PC-9 (cell line): ENCODE measurements around the gene RHOBTB3. TPM values are rescaled to one million over a fixed set of nuclear protein-coding genes. Genes with fewer than 3 reads are reported as not detected.

Experiments
- BruUV-seq: library from RNA; stranded (reverse); fragments of 400-500 nt; replicated peaks from 2 replicates; lab custom pipeline; 2021; lab: Mats Ljungman, UMichigan
- CTCF ChIA-PET: fragments of 300-600 bp; sonication (Branson Sonifier 250); formaldehyde crosslinking; loops from one replicate; lab custom pipeline; 2022; ENCODE audit warnings: antibody characterized with exemption; lab: Charles Lee
- POLR2A ChIA-PET: fragments of 300-600 bp; sonication (Branson Sonifier 250); formaldehyde crosslinking; loops from one replicate; lab custom pipeline; 2022; ENCODE audit warnings: antibody characterized with exemption; ENCODE audit not compliant: unreplicated experiment; lab: Charles Lee
- DNase-seq, 2 experiments: peaks; one replicate each; pipeline versions ENCODE4 v3.0.0 to v3.0.0-alpha.2; 2015 to 2022; ENCODE audit warnings: mixed read lengths in 1 of 2
- H2AFZ ChIP-seq: fragments of 200-600 bp; sonication (generic); 2 replicates; pipeline ENCODE4 v1.8.1; 2017; ENCODE audit warnings: antibody characterized with exemption
- H3F3A ChIP-seq: fragments of 200-600 bp; sonication (generic); 2 replicates; pipeline ENCODE4 v1.8.1; 2017; ENCODE audit warnings: antibody characterized with exemption, mild to moderate bottlenecking, low read depth; ENCODE audit not compliant: insufficient read depth
- H3K27ac ChIP-seq: fragments of 200-600 bp; sonication (generic); 2 replicates; pipeline ENCODE4 v1.6.1; 2016; ENCODE audit warnings: mixed run types
- H3K27me3 ChIP-seq: fragments of 200-600 bp; sonication (generic); 2 replicates; pipeline ENCODE4 v1.6.1; 2016; ENCODE audit warnings: low read depth, mixed run types; ENCODE audit not compliant: insufficient read depth
- H3K36me3 ChIP-seq: fragments of 200-600 bp; sonication (generic); 2 replicates; pipeline ENCODE4 v1.6.1; 2016; ENCODE audit warnings: low read depth, mixed run types
- H3K4me1 ChIP-seq: fragments of 200-600 bp; sonication (generic); replicated peaks from 2 replicates; pipeline ENCODE4 v1.6.1; 2016; ENCODE audit warnings: mixed run types; ENCODE audit not compliant: insufficient read depth
- H3K4me2 ChIP-seq: fragments of 200-600 bp; sonication (generic); 2 replicates; pipeline ENCODE4 v1.6.1; 2017; ENCODE audit warnings: mixed run types
- H3K4me3 ChIP-seq: fragments of 200-600 bp; sonication (generic); 2 replicates; pipeline ENCODE4 v1.6.1; 2016; ENCODE audit warnings: mixed run types
- H3K79me2 ChIP-seq: fragments of 200-600 bp; sonication (generic); 2 replicates; pipeline ENCODE4 v1.6.1; 2017; ENCODE audit warnings: low read depth, mixed run types
- H3K9me2 ChIP-seq: fragments of 200-600 bp; sonication (generic); 2 replicates; pipeline ENCODE4 v1.8.1; 2017; ENCODE audit warnings: mild to moderate bottlenecking; ENCODE audit not compliant: insufficient read depth
- H3K9me3 ChIP-seq: fragments of 200-600 bp; sonication (generic); 2 replicates; pipeline ENCODE4 v1.8.1; 2016; ENCODE audit warnings: low read depth; ENCODE audit not compliant: insufficient read depth
- H4K20me1 ChIP-seq: fragments of 200-600 bp; sonication (generic); 2 replicates; pipeline ENCODE4 v1.8.1; 2017; ENCODE audit not compliant: insufficient read depth
- EZH2 ChIP-seq: fragments of 200-600 bp; sonication (generic); IDR thresholded peaks from 2 replicates; pipeline ENCODE4 v1.8.0; 2017; ENCODE audit warnings: antibody characterized with exemption, low read depth
- intact Hi-C: fragments of 100-400 bp; cut with micrococcal nuclease; formaldehyde crosslinking; loops from one replicate; pipeline ENCODE4 v1.10.0; 2022; ENCODE audit not compliant: unreplicated experiment
- total RNA-seq: library from RNA; stranded (reverse); gene quantifications from 2 replicates; pipeline ENCODE4 v1.2.3, GENCODE V29; 2021
- TF ChIP-seq, protein P1 (sequence below): fragments of 200-600 bp; sonication (generic); conservative IDR thresholded peaks from 2 replicates; pipeline ENCODE4 v1.6.1; 2017; ENCODE audit warnings: mixed run types, antibody characterized with exemption, mild to moderate bottlenecking, moderate library complexity

Gene RHOBTB3
- total RNA-seq, 1 experiment from 2014 or later = 87.6 TPM

DNA sequence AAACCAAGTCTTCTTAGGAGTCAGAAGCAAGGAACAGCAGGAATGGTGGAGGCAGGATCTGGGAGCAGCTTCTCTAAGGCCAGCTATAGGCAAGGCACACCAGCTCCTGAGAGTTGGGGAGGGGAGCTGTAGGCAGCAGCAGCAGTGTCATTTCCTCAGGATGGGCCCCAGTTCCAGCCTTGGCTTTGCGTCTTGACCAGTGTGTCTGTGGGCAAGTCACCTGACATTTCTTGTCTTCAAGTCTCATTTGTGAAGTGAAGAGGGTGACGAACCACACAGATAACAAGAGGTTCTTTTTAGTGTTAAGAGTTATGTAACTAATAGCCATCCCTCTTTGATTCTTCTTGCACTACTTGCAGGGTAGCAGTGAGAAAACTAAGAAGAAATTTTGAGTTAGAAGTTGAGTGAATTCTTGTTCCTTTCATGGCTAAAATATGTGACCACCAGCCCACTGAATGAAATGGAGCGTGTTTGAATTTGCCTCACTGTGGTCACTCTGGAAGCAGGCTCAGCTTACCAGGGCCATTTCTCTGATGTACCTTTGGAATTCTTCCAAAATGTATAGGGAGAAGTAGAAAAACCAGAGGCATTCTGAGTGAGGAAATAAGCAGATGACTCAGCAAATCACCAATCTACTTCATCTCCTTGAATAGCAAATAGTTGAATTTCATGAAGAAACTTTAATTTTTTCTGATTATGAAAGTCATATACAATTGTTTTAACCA is 42.4 kb downstream of the RHOBTB3 start:
- Histone ChIP-seq H3K4me1 (peaks cover 21% of the 10 kb centered on the region), H3K9me2 (no peaks in the 10 kb centered on the region; the same call in 1 of the 2 replicates), H3K79me2 (no peaks in the 10 kb centered on the region), H4K20me1 (no peaks in the 10 kb centered on the region), H3F3A (peaks cover 9% of the 10 kb centered on the region; the same call in 1 of the 2 replicates), H3K27ac (peak overlapping the region; percentile 61), H3K4me3 (no peak overlapping the region), H3K36me3 (peaks cover 8% of the 10 kb centered on the region; the same call in 1 of the 2 replicates), H3K9me3 (no peaks in the 10 kb centered on the region), H2AFZ (no peak overlapping the region), H3K4me2 (peak overlapping the region; percentile 20), H3K27me3 (no peaks in the 10 kb centered on the region)
- TF ChIP-seq EZH2 = no peak
- TF ChIP-seq, protein P1, sequence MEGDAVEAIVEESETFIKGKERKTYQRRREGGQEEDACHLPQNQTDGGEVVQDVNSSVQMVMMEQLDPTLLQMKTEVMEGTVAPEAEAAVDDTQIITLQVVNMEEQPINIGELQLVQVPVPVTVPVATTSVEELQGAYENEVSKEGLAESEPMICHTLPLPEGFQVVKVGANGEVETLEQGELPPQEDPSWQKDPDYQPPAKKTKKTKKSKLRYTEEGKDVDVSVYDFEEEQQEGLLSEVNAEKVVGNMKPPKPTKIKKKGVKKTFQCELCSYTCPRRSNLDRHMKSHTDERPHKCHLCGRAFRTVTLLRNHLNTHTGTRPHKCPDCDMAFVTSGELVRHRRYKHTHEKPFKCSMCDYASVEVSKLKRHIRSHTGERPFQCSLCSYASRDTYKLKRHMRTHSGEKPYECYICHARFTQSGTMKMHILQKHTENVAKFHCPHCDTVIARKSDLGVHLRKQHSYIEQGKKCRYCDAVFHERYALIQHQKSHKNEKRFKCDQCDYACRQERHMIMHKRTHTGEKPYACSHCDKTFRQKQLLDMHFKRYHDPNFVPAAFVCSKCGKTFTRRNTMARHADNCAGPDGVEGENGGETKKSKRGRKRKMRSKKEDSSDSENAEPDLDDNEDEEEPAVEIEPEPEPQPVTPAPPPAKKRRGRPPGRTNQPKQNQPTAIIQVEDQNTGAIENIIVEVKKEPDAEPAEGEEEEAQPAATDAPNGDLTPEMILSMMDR = no peak
- POLR2A ChIA-PET = interaction anchor here (0.7 kb wide), 1 partner anchor 76 kb away, joined by 8 read pairs; no protein-coding TSS in a partner anchor
- CTCF ChIA-PET = no interaction called here
- no TSS peak for BruUV-seq
- intact Hi-C loops = no loop called here
- DNase-seq = peak; percentile 31 to 77

DNA sequence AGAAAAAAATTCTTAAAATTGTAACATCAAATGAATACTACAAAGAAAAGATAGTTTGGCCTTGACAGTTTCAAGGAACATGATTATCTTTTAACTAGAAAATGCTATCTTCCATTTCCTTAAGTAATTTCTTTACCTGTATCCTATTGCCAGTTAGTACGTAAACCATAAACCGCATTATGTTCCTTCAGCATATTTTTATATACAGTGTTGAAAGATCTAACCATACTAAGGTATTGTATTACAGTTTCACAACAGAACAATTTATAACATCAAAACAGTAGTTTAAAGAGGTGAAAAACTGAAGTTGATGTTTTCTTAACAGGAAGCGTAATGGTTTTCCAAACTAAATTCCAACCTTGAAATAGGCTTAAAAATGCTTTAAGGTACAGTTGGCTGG is 46.3 kb downstream of the RHOBTB3 start:
- CTCF ChIA-PET = no interaction called here
- POLR2A ChIA-PET = no interaction called here
- DNase-seq = no peak

DNA sequence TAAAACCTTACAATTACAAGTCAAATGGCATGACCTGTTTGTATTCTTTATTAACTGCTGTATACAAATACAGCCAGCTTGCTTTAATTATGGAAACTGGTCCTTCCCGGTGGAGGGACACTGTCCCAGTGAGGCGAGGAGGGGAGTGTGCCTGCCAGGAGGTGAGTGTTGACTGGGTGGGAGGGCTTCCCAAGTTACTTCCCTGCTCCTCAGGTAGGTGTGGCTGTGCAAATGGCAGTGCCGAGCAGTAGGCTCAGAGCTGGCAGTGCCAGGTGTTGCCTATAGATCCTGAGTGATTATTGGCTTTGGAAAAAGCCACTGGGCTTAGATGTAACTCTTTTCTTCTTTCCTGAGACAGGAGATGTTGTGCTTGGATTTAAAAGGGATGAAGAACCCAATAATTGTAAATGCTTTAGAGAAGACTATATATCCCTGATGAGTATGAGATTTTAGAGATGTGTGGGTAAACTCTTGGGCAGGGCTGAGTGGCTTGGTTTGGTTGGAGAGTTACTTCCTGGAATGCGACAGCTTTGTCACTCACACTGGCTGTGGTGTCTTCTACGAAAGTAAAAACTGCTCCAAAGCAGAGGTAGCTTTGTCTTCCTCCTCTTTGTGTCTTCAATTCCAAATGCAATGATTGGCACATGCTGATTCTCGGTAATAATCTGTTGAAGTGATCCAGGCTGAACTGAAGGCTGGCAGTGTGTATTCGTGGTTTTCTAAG is 47.7 kb downstream of the RHOBTB3 start:
- Histone ChIP-seq H3F3A (peaks cover 10% of the 10 kb centered on the region; the same call in 1 of the 2 replicates), H3K4me1 (peaks cover 8% of the 10 kb centered on the region), H3K9me3 (no peaks in the 10 kb centered on the region), H3K27me3 (no peaks in the 10 kb centered on the region), H4K20me1 (no peaks in the 10 kb centered on the region), H2AFZ (no peak overlapping the region), H3K4me3 (no peak overlapping the region), H3K79me2 (no peaks in the 10 kb centered on the region), H3K36me3 (0 out of 2 replicates have a peak, but pooled peaks cover 5% of the 10 kb centered on the region), H3K4me2 (no peak overlapping the region), H3K27ac (no peak overlapping the region), H3K9me2 (no peaks in the 10 kb centered on the region)
- CTCF ChIA-PET = interaction anchor here (0.5 kb wide), 2 partner anchors 65 kb away, joined by 3 to 9 read pairs; no protein-coding TSS in a partner anchor
- BruUV-seq = no TSS peak
- intact Hi-C loops = no loop called here
- no peak for DNase-seq
- no peak for TF ChIP-seq EZH2
- TF ChIP-seq, protein P1 = no peak
- POLR2A ChIA-PET = interaction anchor here (0.6 kb wide), 1 partner anchor 108 kb away, joined by 3 read pairs; no protein-coding TSS in a partner anchor

More for the DNA sequence above, 46.3 kb downstream of the RHOBTB3 start:
- no peaks in the 10 kb centered on the region for H3K9me3 ChIP-seq
- H2AFZ ChIP-seq = no peak overlapping the region
- no peak overlapping the region for H3K4me3 ChIP-seq
- TF ChIP-seq EZH2 = no peak
- TF ChIP-seq, protein P1 = no peak
- H3K4me2 ChIP-seq = no peak overlapping the region
- H3K36me3 ChIP-seq = 0 out of 2 replicates have a peak, but pooled peaks cover 5% of the 10 kb centered on the region
- no peaks in the 10 kb centered on the region for H4K20me1 ChIP-seq
- H3K79me2 ChIP-seq = no peaks in the 10 kb centered on the region
- no peak overlapping the region for H3K27ac ChIP-seq
- peaks cover 16% of the 10 kb centered on the region; the same call in 1 of the 2 replicates for H3F3A ChIP-seq
- peaks cover 21% of the 10 kb centered on the region for H3K4me1 ChIP-seq
- H3K27me3 ChIP-seq = no peaks in the 10 kb centered on the region
- no TSS peak for BruUV-seq
- H3K9me2 ChIP-seq = no peaks in the 10 kb centered on the region
- intact Hi-C loops = no loop called here
